ENCODE measurements around the gene ADAMTS13.

DNA sequence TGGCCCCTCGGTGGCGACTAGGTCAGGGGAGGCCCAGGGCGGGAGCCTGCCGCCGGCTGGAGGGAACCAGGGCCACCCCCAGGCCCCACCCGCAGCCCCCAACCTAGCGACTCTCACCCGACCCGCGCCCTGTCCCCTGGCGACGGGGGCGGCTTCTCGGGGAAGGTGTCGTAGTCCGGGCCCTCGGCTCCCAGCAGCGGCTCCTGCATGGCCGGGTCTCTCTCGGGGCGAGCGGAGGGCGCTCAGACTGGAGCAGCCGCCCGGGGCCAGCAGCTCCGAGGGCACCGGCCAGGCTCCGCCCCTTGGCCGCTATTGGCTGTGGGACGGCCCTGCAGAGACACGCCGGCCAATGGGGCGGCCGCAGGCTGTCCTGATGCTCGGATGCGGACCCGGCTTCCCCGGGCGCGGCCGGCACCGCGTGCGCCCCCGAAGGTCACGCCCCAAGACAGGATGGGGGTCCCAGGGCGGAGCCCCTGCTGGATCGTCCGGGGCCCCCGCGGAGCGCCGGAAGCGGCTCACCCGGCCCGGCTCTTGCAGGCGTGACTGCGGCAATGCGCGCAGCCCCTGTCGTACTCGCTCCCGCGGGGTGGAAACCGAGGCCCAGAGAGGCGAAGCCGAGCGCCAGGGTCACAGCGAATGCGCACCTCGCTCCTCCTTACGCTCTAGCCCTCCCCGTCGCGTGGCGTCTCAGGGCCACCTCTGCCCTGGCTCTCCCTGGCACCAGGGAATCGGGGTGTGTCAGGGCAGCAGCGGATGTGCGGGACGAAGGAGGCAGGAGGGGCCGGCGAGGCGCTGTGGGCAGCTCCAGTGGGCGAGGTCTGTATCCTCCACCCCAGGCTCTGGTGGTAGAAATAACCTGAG is 56.9 kb downstream of the ADAMTS13 start, which contains the start of gene SLC2A6:
- TF ChIP-seq, protein P1, sequence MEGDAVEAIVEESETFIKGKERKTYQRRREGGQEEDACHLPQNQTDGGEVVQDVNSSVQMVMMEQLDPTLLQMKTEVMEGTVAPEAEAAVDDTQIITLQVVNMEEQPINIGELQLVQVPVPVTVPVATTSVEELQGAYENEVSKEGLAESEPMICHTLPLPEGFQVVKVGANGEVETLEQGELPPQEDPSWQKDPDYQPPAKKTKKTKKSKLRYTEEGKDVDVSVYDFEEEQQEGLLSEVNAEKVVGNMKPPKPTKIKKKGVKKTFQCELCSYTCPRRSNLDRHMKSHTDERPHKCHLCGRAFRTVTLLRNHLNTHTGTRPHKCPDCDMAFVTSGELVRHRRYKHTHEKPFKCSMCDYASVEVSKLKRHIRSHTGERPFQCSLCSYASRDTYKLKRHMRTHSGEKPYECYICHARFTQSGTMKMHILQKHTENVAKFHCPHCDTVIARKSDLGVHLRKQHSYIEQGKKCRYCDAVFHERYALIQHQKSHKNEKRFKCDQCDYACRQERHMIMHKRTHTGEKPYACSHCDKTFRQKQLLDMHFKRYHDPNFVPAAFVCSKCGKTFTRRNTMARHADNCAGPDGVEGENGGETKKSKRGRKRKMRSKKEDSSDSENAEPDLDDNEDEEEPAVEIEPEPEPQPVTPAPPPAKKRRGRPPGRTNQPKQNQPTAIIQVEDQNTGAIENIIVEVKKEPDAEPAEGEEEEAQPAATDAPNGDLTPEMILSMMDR (IDR thresholded peaks at IDR 0.05), result no peak
- no peak for TF ChIP-seq POLR2A (IDR thresholded peaks at IDR 0.05)
